Measurements from ENCODE around the gene EFHC1. TPM values are rescaled to one million over a fixed set of nuclear protein-coding genes. Genes with fewer than 3 reads are reported as not detected.

The EFHC1 gene
- total and polyA plus RNA-seq, 4 donors = 15.7 to 81.7 (median 35.5) TPM

DNA sequence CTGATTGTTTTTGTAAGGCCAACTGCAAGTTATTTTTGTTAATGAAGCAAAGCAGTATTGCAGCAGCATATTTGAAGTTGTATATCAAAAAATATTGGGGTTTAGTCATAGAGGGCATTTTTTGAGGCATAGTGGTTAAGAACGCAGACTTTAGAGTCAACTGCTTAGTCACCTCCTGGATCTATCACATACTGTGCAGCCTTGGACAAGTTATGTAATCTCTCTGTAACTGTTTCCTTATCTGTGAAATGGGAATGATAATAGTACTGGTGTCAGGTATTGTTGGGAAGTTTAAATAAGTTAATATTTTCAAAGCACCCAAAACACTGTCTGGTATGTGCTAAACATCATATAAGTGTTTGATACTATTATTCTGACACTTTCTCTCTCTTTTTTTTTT, 27.2 kb upstream of the EFHC1 start:
- ATAC-seq (ENCODE audit: insufficient read depth, low FRiP score) (no peak), DNase-seq (no peak)
- H3K4me3 ChIP-seq = no peak overlapping the region
- H3K27me3 ChIP-seq (ENCODE audit: control insufficient read depth in 3 of 3, insufficient read depth in 3 of 3, low read length in 2 of 3) = no peaks in the 10 kb centered on the region
- TF ChIP-seq CTCF (IDR thresholded peaks at IDR 0.05; ENCODE audit: control extremely low read depth, extremely low read depth) = no peak
- no peak overlapping the region for H3K9ac ChIP-seq (ENCODE audit: insufficient read depth in 1 of 2, low read length in 2 of 2)
- no peaks in the 10 kb centered on the region for H3K36me3 ChIP-seq (ENCODE audit: control insufficient read depth in 4 of 4, insufficient read depth in 4 of 4, low read length in 4 of 4)
- WGBS, 2 donors = 58 to 68% methylated on average over 1 of the region's 1 CpG
- no peaks in the 10 kb centered on the region for H3K9me3 ChIP-seq (ENCODE audit: control insufficient read depth in 4 of 4, insufficient read depth in 3 of 4, low read length in 3 of 4)
- peaks cover 0 to 12% (median 2%) of the 10 kb centered on the region in 5 donors for H3K4me1 ChIP-seq (ENCODE audit: control insufficient read depth in 5 of 5, insufficient read depth in 5 of 5, low read length in 5 of 5)
- no peak overlapping the region for H3K27ac ChIP-seq (ENCODE audit: low read depth in 1 of 2, low read length in 1 of 2)

- no peak for DNase-seq
- no peaks in the 10 kb centered on the region for H3K9me3 ChIP-seq (ENCODE audit: control insufficient read depth in 4 of 4, insufficient read depth in 3 of 4, low read length in 3 of 4)
- H3K36me3 ChIP-seq (ENCODE audit: control insufficient read depth in 4 of 4, insufficient read depth in 4 of 4, low read length in 4 of 4) = no peaks in the 10 kb centered on the region
- no peak for ATAC-seq (ENCODE audit: insufficient read depth, low FRiP score)
- no peak overlapping the region for H3K27ac ChIP-seq (ENCODE audit: low read depth in 1 of 2, low read length in 1 of 2)
- peaks cover 0 to 12% (median 0%) of the 10 kb centered on the region in 5 donors for H3K4me1 ChIP-seq (ENCODE audit: control insufficient read depth in 5 of 5, insufficient read depth in 5 of 5, low read length in 5 of 5)
- no peak overlapping the region for H3K4me3 ChIP-seq
- no peaks in the 10 kb centered on the region for H3K27me3 ChIP-seq (ENCODE audit: control insufficient read depth in 3 of 3, insufficient read depth in 3 of 3, low read length in 2 of 3)
- 96 to 100% methylated on average over 1 of the region's 1 CpG for whole genome bisulfite sequencing, 2 donors
- H3K9ac ChIP-seq (ENCODE audit: insufficient read depth in 1 of 2, low read length in 2 of 2) = no peak overlapping the region
- no peak for TF ChIP-seq CTCF (IDR thresholded peaks at IDR 0.05; ENCODE audit: control extremely low read depth, extremely low read depth)
Measured at GRCh38 chr6:52393780-52394179, 26.4 kb upstream of the EFHC1 start.

GRCh38 chr6:52394251-52394666, 25.9 kb upstream of the EFHC1 start:
- 83 to 88% methylated on average over 4 of the region's 4 CpGs for WGBS, 2 donors
- Histone ChIP-seq H3K9me3 (ENCODE audit: control insufficient read depth in 4 of 4, insufficient read depth in 3 of 4, low read length in 3 of 4) (no peaks in the 10 kb centered on the region), H3K4me3 (no peak overlapping the region), H3K4me1 (ENCODE audit: control insufficient read depth in 5 of 5, insufficient read depth in 5 of 5, low read length in 5 of 5) (peaks cover 0 to 9% (median 0%) of the 10 kb centered on the region in 5 donors), H3K9ac (ENCODE audit: insufficient read depth in 1 of 2, low read length in 2 of 2) (no peak overlapping the region), H3K27ac (ENCODE audit: low read depth in 1 of 2, low read length in 1 of 2) (no peak overlapping the region), H3K27me3 (ENCODE audit: control insufficient read depth in 3 of 3, insufficient read depth in 3 of 3, low read length in 2 of 3) (no peaks in the 10 kb centered on the region), H3K36me3 (ENCODE audit: control insufficient read depth in 4 of 4, insufficient read depth in 4 of 4, low read length in 4 of 4) (no peaks in the 10 kb centered on the region)
- TF ChIP-seq CTCF (IDR thresholded peaks at IDR 0.05; ENCODE audit: control extremely low read depth, extremely low read depth) = no peak
- ATAC-seq (ENCODE audit: insufficient read depth, low FRiP score) = no peak
- DNase-seq = no peak

DNA sequence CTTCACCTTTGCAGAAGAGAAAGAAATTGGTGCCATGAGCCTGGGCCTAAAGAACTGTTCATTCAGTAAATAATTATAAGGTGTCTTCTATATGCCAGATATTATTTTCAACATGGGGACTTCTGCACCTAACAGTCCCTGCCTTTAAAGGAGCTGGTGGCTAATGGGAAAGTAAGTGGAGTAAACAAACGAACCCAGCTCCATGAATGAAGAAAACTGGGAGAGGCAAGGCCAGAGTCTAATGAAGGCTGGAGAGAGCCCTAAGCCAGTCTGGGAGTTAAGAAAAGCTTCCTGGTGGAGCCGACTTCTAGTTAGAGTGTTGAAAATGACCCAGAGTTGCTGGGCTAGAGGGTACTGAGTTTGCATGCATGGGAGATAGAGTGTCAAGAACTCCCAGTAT, 24.2 kb upstream of the EFHC1 start:
- Histone ChIP-seq H3K36me3 (ENCODE audit: control insufficient read depth in 4 of 4, insufficient read depth in 4 of 4, low read length in 4 of 4) (no peaks in the 10 kb centered on the region), H3K4me1 (ENCODE audit: control insufficient read depth in 5 of 5, insufficient read depth in 5 of 5, low read length in 5 of 5) (no peaks in the 10 kb centered on the region), H3K9me3 (ENCODE audit: control insufficient read depth in 4 of 4, insufficient read depth in 3 of 4, low read length in 3 of 4) (no peaks in the 10 kb centered on the region), H3K4me3 (no peak overlapping the region), H3K27me3 (ENCODE audit: control insufficient read depth in 3 of 3, insufficient read depth in 3 of 3, low read length in 2 of 3) (no peaks in the 10 kb centered on the region), H3K9ac (ENCODE audit: insufficient read depth in 1 of 2, low read length in 2 of 2) (no peak overlapping the region), H3K27ac (ENCODE audit: low read depth in 1 of 2, low read length in 1 of 2) (no peak overlapping the region)
- no peak for ATAC-seq (ENCODE audit: insufficient read depth, low FRiP score)
- 86 to 90% methylated on average over 2 of the region's 2 CpGs for WGBS, 2 donors
- DNase-seq = no peak
- no peak for TF ChIP-seq CTCF (IDR thresholded peaks at IDR 0.05; ENCODE audit: control extremely low read depth, extremely low read depth)

Data from lung (tissue), 12 donors.